OCI-LY7 (cell line): Measurements from ENCODE around the gene GLYR1.

ENCODE experiments used
- CTCF ChIP-seq: fragments of 200-600 bp; sonication (generic); conservative IDR thresholded peaks from 2 replicates; pipeline ENCODE4 v1.5.1; 2014; ENCODE audit warnings: mild to moderate bottlenecking, antibody characterized with exemption, low read length, moderate library complexity, mixed read lengths
- EZH2phosphoT487 ChIP-seq: fragments of 200-600 bp; sonication (generic); IDR thresholded peaks from 2 replicates; pipeline ENCODE4 v1.6.1; 2018; ENCODE audit warnings: low read depth, borderline replicate concordance, mild to moderate bottlenecking, mixed run types, antibody characterized with exemption, low read length, moderate library complexity, mixed read lengths

- TF ChIP-seq CTCF (no peak), EZH2phosphoT487 (no peak)
Observed at GRCh38 chr16:4787627-4788482, 59.2 kb downstream of the GLYR1 start, which contains the start of gene SEPTIN12.
